Anterior cingulate cortex (tissue), 58 donors: Measurements from ENCODE around the gene SEMG2.

ENCODE experiments used
- DNase-seq, 58 donors: peaks; one replicate each; lab custom pipeline; 2025; lab: John Stamatoyannopoulos, UW

The SEMG2 gene

DNA sequence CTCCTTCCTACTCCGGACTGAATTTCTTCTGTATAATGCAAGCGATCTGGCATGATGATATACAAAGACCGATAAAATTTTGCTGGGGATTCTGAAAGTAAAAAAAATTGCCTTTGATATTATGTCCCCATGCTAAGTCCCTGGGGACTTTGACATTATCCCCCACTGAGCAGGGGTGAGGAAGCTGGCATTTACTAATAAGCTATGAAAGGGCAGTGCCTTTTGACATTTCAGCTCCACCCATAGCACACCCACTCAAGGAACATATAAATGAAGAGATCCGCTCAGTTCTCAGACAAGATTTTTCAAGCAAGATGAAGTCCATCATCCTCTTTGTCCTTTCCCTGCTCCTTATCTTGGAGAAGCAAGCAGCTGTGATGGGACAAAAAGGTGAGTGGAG lies at the start of gene SEMG2:
SEMG2 (plus strand) TSS at position 298 of the 400 bp plus-strand sequence; CDS start at position 315, 17 bp downstream.
- DNase-seq: no peak

DNA sequence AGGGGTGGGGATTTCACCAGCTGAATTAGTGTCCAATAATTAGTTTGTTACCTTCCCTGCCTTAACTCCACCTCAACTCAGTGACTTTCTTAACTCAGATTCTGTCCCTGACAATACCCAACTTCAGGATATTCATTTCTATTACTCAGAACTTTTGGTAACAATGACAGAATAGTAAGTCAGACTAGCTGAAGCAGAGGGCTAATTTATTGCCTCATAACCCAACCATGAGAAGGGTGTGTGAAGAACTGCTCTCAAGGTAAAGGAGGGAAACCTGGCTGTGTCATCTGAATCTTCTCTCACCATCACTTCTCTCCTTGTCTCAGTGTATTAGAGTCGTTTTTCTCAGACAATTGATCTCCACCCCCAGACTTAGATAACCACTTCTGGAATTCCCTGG lies 47.7 kb upstream of the SEMG2 start:
- no peak for DNase-seq

GRCh38 chr20:45174434-45175364 lies 46.5 kb upstream of the SEMG2 start, which contains the start of gene PI3:
PI3 (plus strand) TSS chr20:45174902; CDS start chr20:45174923, 21 bp downstream.
- DNase-seq: no peak

DNA sequence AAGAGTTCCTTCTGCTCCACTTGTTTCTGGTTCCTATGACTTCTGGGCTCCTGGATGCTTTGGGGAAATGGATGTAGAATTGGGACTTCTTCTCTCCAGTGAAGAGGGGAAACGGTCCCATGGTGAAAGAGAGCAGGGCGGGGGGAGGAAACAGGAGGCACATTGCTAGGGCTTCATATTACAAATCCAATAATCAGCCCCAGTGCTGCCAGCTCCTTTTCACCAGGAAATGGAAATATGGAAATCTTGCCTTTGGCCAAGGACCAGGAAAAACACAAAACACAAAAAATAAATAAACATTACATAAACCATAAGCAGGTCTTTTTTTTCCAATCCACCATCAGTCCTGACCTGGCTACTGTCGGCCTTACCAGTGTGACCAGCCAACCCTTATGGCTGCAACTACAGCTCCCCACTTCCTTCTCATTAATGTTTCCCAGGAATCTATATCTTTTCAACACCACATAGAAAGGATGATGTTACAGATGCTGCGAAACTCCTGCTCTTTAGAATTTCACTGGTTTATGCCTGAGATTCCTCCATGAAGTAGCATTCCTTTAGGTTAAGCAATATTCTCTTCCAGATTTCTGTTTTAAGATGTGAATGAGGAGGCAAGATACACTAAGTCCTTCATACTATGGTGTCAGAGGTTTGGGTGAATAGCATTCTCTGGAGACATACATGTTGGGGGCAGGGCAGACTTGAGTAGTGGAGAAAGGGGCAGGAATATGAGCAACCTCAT lies 44.5 kb upstream of the SEMG2 start:
- DNase-seq: no peak

GRCh38 chr20:45179166-45179565 lies 42.0 kb upstream of the SEMG2 start:
- DNase-seq: no peak

- no peak for DNase-seq
These were observed 39.5 kb upstream of the SEMG2 start for GRCh38 chr20:45181639-45182038.

GRCh38 chr20:45183084-45183483 lies 38.1 kb upstream of the SEMG2 start:
- no peak for DNase-seq

DNA sequence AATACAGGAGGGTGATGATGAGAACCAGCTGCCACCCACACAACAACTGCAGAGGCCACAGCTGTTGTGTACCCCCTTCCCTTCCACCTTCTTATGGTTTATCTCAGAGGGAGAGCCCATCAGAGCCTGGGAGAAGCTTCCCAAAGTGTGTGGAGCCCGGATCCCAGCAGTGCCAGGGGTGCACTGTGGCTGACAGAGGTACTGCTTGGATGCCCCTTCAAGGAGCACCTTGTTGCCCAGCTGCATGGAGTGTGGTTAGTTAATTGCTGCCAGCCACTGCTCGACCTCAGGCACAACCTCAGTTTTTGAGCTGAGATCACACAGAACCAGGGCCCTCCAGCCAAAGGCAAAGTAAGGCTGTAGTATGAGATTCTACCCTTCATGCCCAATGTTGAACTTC lies 33.5 kb upstream of the SEMG2 start:
- DNase-seq: no peak

DNA sequence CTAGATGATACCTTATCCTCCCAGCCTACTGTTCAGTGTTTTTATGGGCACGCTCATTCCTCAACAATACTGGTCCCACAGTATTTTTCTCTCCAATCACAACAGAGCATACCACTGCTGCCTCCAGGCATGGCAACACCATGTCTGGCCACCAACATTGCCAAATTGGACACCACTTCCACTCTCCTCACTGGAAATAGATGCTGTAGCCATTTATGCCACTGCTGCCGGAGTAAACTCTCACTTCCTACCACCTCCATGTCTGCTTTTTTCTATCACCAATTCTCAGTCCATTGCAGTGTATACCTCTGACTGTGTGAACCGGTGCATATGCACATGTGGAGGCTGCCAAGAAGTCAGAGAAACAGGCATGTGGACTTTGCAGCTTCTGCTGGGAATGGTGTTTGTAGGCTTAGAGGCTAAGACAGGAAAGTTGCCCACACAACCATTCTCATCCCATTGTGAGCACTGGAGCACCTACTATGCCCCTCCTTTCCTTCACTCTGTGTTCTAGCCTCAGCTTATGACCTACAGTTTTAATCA lies 32.0 kb upstream of the SEMG2 start:
- no peak for DNase-seq

GRCh38 chr20:45189861-45190260 lies 31.3 kb upstream of the SEMG2 start:
- no peak for DNase-seq

DNA sequence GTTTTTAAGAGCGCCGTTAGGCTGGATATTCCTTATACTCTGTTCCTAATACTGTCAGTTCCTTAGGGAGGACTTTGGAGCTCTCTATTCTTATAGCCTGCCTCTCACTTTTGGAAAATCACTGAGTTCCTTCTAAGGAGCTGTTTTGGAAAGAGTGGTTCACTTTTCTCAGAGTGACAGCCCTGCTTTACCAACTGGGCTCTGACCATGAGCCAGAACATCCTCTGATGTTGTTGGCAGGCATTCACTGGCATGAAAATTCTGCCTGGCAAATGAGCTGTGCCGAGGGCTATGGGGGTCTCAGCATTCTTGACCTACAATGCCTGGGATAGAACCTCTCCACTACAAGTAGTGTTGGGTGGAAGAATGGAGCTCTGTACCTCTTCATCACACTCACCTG lies 29.2 kb upstream of the SEMG2 start:
- peak in 7 of 58 donors; percentile 0 to 36 (median 10) for DNase-seq

- DNase-seq: peak in 5 of 58 donors; percentile 4 to 79 (median 21)
These were observed 27.8 kb upstream of the SEMG2 start for GRCh38 chr20:45193331-45193730.

DNA sequence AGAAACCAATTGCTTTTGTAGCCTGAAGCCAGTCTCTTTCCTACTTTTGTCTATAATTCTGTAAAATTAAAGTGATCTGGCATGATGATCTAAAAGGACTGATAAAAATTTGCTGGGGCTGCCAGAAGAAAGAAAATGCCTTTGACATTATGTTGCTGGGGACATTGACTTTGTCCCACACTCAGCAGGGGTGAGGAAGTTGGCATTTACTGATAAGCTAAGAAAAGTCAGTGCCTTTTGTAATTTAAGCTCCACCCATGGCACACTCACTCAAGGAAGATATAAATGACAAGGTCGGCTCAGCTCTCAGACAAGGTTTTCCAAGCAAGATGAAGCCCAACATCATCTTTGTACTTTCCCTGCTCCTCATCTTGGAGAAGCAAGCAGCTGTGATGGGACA lies 14.4 kb upstream of the SEMG2 start, which contains the start of gene SEMG1:
SEMG1 (plus strand) TSS at position 309 of the 400 bp plus-strand sequence; CDS start at position 330, 21 bp downstream.
- no peak for DNase-seq

GRCh38 chr20:45209924-45210323 lies 11.2 kb upstream of the SEMG2 start:
- no peak for DNase-seq

DNA sequence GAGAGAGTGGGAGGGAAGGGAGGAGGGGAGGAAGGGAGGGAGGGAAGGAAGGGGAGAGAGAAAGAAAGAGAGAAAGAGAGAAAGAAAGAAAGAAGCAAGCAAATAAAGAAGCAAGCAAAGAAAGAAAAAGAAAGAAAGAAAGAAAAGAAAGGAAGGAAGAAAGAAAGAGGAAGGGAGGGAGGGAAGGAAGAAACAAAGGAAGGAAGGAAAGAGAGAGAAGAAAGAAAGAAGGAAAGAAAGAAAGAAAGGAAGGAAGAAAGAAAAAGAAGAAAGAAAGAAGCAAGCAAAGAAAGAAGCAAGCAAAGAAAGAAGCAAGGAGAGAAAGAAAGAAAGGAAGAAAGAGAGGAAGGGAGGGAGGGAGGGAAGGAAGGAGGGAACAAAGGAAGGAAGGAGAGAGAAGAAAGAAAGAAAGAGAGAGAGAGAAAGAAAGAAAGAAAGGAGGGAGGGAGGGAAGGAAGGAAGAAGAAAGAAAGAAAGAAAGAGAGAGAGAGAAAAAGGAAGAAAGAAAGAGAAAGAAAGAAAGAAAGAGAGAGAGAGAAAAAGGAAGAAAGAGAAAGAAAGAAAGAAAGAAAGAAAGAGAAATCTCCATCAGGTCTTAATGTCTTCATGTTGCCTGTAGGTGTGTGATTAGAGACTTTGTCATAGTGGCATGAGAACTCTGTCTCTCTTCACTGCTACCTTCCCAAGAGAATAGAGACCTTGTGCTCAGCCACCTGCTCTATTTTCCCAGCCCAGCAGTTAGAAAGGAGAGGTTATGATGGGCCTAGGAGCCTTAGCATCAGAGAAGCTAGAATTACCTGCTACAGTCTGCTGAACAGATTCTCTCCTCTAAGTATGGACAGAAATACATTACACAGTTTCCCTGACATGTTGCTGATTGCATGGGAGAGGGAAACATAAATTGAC lies 9.4 kb upstream of the SEMG2 start:
- no peak for DNase-seq

- DNase-seq: no peak
These were observed 8.3 kb upstream of the SEMG2 start for GRCh38 chr20:45212836-45213235.

DNA sequence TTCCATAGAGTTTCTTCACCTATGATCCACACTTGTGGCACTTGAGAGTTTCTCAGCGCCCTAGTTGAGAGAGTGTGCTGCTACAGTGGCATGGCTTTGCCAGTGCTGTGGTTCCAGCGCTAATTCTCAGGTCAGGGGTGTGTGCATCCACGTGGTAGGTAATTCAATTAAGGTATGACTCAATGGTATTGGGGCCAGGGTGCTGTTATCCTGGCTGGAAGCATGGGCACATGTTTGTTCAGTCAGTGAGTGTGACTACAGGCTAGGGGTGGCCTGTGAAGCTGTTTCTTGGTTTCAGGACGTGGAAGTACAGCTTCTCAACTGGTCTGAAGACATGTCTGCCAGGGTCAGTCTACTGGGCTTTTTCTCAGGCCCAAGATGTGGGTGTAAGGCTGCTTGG lies 3.0 kb upstream of the SEMG2 start:
- DNase-seq: no peak

DNA sequence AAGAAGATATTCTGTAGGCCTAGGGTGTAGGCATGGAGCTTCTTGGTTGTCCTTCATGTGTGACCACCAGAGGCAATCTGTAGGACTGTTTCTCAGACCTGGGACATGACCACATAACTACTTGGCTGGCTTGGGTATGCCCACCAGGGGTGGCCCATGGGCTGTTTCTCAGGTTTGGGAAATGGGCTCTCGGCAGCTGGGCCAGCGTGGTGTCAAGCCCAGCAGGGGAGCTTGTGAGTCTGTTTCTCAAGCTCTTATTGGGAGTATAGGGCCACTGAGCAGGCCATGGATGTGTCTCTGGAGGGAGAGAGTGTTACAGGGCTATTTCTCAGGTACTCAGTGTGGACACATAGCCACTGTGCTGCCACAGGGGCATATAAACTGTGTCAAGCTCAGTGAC lies 2.5 kb upstream of the SEMG2 start:
- DNase-seq: no peak

- no peak for DNase-seq
These were observed 2.0 kb downstream of the SEMG2 start for GRCh38 chr20:45223136-45223535.

GRCh38 chr20:45226287-45226686 lies 5.1 kb downstream of the SEMG2 start:
- DNase-seq: no peak
